NCI-H526 treated with DMSO at 0.1 percent for 48 hours (cell line): ENCODE results near the gene LRRC7.
A peak's percentile ranks its signal among the peaks of the same experiment; 100 is the strongest.

ENCODE experiments used
- DNase-seq: peaks from one replicate; lab custom pipeline; 2025; lab: John Stamatoyannopoulos, UW

The LRRC7 gene

GRCh38 chr1:69567652-69568420 is at the start of gene LRRC7:
TSS of gene LRRC7 (plus strand) at chr1:69567922. CDS start at chr1:69568640, 718 bp downstream.
- peak; percentile 83 for DNase-seq

DNA sequence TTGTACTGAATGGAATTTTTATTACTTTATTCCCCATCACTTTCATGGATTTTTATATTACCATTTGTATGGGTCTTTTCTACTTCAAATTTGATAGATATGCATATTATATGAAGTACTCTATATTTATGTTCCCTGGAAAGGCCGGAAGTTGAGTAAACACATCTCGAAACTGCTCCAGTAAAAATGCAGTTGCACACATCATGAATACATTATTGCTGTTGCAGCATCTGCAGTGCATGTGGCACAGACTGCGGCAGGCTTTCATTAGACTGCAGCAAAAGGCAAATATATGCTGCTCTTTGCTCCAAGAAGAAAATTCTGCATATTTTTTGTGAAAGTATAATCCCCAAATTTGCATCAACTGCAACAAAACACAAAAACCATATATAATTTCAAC is 48.7 kb upstream of the LRRC7 start:
- no peak for DNase-seq

DNA sequence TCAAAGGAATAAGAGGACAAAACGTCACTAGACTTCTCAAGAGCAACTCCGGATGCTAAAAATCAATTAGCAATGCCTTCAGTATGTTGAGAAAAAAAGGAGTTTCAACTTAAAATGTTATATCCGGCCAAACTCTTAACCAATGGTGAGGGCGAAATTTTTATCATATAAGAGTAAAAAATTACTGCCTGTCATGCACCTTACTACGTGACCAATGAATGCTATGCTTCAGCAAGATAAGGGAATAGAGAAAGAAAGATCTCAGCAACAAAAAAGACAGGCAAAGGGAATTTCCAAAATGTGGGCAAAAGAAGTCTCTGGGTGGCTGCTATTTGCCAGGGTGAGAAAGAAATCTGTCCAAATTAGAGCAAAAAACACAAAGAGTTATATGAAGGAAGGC is 47.4 kb upstream of the LRRC7 start:
- no peak for DNase-seq

GRCh38 chr1:69523032-69523431 is 44.7 kb upstream of the LRRC7 start:
- no peak for DNase-seq

GRCh38 chr1:69523461-69523860 is 44.3 kb upstream of the LRRC7 start:
- no peak for DNase-seq

GRCh38 chr1:69524015-69524414 is 43.7 kb upstream of the LRRC7 start:
- no peak for DNase-seq

- no peak for DNase-seq
These were observed 40.4 kb upstream of the LRRC7 start for GRCh38 chr1:69527273-69527672.

DNA sequence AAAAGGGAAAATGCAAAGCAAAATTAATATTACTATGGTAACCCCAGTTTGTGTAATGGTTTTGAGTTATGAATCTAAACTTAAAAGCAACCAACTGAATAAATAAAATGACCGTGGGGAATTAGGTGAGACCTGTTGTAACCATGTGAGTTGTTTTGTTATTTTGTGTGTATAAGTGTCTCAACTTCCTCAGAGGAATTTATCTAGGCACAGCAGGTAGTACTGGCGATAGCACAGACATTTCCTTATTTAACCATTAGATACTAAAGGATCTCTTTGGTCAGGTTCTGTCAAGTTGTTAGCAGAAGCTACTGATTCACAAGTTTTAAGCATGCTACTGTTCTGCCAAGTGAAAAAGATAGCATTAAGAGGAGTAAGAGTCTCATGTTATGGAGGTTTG is 39.3 kb upstream of the LRRC7 start:
- no peak for DNase-seq

- no peak for DNase-seq
These were observed 34.4 kb upstream of the LRRC7 start for GRCh38 chr1:69533343-69533742.

GRCh38 chr1:69534829-69535228 is 32.9 kb upstream of the LRRC7 start:
- DNase-seq: no peak

- DNase-seq: no peak
These were observed 32.2 kb upstream of the LRRC7 start for GRCh38 chr1:69535490-69535889.

- DNase-seq: no peak
These were observed 27.7 kb upstream of the LRRC7 start for GRCh38 chr1:69540052-69540451.

GRCh38 chr1:69551476-69552324 is 16.0 kb upstream of the LRRC7 start:
- DNase-seq: no peak

- DNase-seq: no peak
These were observed 14.0 kb upstream of the LRRC7 start for GRCh38 chr1:69553726-69554125.

GRCh38 chr1:69568421-69569174 is 876 bp downstream of the LRRC7 start:
- DNase-seq: peak; percentile 44

GRCh38 chr1:69569175-69569541 is 1.4 kb downstream of the LRRC7 start:
- no peak for DNase-seq

DNA sequence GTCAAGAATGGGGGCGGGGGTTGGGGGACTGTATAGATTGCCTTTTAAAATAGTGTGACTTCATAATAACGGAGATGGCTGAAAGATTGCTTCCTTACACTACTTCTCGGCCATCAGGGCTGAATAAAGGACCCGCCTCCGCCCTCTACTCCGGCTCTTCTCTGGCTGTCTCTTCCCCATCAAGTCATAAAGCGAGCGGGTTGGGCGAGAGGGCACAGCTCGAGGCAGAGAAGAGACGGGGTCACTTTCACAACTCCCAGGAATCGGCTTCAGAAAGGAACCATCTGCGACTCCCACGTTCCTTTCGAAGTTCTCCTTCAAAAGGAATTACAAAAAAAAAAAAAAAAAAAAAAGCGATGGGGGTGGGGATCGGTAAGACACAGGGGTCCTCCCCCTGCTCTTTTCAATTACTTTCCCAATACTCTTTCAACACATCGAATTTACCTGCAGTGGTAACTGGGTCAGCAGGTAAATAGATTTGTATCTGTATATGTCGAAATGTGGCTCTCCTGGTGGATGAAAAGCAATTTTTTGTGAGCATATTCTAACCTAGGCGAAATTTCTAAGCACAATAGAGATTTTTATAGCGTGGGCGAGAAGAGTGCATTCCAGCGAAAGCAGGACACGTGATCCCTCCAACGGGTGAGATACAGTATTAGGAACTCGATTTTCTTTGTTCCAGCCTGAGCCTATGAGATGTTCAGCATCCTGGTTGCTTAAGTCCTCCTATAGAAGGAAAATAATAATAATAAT is 2.0 kb downstream of the LRRC7 start:
- no peak for DNase-seq

DNA sequence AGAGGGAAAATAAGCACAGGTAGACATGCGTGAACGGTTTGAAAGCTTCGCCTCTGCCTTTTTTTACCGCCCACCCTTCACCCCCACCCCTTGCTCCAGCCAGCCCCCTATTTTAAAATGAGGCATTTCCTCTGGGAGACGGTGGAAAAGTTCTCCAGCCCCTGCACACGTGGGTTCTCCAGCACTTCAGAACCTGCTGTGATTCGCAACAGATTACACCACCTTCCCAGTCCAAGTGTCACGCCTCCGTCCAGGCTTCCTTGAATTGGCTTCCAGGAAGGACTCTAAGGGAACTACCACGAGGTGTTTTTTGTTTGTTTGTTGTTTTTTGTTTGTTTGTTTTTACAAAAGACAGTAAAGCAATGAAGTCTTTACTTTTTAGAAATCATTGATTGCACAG is 2.6 kb downstream of the LRRC7 start:
- DNase-seq: no peak

GRCh38 chr1:69572921-69573320 is 5.2 kb downstream of the LRRC7 start:
- DNase-seq: no peak

DNA sequence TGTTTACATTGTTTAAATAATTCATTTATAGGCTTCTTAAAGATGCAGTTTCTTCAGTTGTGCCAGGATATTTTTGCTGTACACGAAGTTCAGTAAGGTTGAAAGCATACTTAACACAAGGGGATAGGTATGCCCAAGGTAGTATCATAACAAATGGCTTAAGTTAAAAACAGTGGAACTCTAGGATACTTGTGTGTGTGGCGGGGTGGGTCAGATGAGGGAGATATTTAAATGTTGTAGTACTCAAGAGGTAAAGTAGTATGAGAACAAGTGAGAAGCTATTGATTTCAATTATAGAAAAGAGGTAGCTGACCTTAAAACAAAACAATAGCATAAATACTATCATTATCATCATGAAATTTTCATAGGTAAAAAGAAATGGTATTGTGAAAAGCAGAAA is 6.2 kb downstream of the LRRC7 start:
- DNase-seq: no peak

DNA sequence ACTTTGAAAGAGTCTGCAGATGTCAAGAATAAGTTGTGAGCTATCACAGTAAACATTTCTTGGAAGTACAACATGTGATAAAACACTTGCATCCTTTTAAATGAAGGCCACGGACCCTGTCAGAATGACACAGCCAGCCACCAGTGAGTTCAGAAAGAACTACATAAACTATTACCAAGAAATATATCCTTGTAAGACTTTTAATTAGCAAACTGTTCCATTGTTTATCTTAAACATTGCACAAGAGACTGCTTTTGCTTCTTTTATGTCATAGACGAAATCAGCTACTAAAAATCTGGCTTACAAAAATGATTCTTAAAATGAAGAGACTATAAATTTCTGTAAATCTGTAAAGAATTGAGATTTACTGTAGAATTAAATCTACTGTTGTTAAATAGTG is 17.9 kb downstream of the LRRC7 start:
- no peak for DNase-seq

- no peak for DNase-seq
These were observed 19.7 kb downstream of the LRRC7 start for GRCh38 chr1:69587391-69587790.
